G401 (cell line): Measurements from ENCODE around the gene PDCD5. TPM values are rescaled to one million over a fixed set of nuclear protein-coding genes. Genes with fewer than 3 reads are reported as not detected.
"Not testable (repeated sequence)": the region's sequence is repeated elsewhere in the genome, so short reads cannot be mapped to it uniquely, and the experiment has no call there.

Experiments used
- DNase-seq: peaks from one replicate; pipeline ENCODE4 v3.0.0-alpha.2; 2015; ENCODE audit warnings: low spot score
- in situ Hi-C: cut with HindIII; loops from 2 replicates; pipeline ENCODE4 v1.10.0; 2016; ENCODE audit warnings: low sequenced_read_pairs, mixed read lengths
- total RNA-seq: library from RNA; depleted of rRNA; stranded (reverse); fragments of >200 nt; shearing (Covaris generic); gene quantifications from 2 replicates; pipeline ENCODE4 v1.2.3, GENCODE V29; 2014

Gene PDCD5
- total RNA-seq, 1 experiment from 2014 or later = 179 TPM

- in situ Hi-C loops, DNase-seq: not testable (repeated sequence)
Observed at GRCh38 chr19:32572700-32573491, 8.1 kb upstream of the PDCD5 start.

- DNase-seq = no peak
- in situ Hi-C loops = no loop called here
Observed at GRCh38 chr19:32573492-32573794, 7.5 kb upstream of the PDCD5 start.

GRCh38 chr19:32576790-32577189 lies 4.2 kb upstream of the PDCD5 start:
- no peak for DNase-seq
- in situ Hi-C loops = no loop called here

- no peak for DNase-seq
- in situ Hi-C loops = no loop called here
Observed at GRCh38 chr19:32580353-32580900, 563 bp upstream of the PDCD5 start.

GRCh38 chr19:32581705-32582179 lies 752 bp downstream of the PDCD5 start:
- DNase-seq = peak; percentile 27
- in situ Hi-C loops = no loop called here

- DNase-seq, in situ Hi-C loops: not testable (repeated sequence)
Observed at GRCh38 chr19:32587747-32588504, 6.9 kb downstream of the PDCD5 start.

- no peak for DNase-seq
- in situ Hi-C loops = no loop called here
Observed at GRCh38 chr19:32594021-32594420, 13.0 kb downstream of the PDCD5 start.

- DNase-seq = no peak
- in situ Hi-C loops = no loop called here
Observed at GRCh38 chr19:32595491-32595890, 14.5 kb downstream of the PDCD5 start.

GRCh38 chr19:32598022-32598421 lies 17.0 kb downstream of the PDCD5 start:
- no peak for DNase-seq
- in situ Hi-C loops = no loop called here

GRCh38 chr19:32599258-32599657 lies 18.3 kb downstream of the PDCD5 start:
- in situ Hi-C loops = no loop called here
- DNase-seq = no peak

GRCh38 chr19:32599736-32600157 lies 18.8 kb downstream of the PDCD5 start:
- peak; percentile 70 for DNase-seq
- in situ Hi-C loops = no loop called here

- in situ Hi-C loops = no loop called here
- no peak for DNase-seq
Observed at GRCh38 chr19:32603961-32604360, 23.0 kb downstream of the PDCD5 start.

GRCh38 chr19:32605544-32605943 lies 24.6 kb downstream of the PDCD5 start:
- no peak for DNase-seq
- in situ Hi-C loops = no loop called here

- no peak for DNase-seq
- in situ Hi-C loops = no loop called here
Observed at GRCh38 chr19:32606289-32606688, 25.3 kb downstream of the PDCD5 start.

- no peak for DNase-seq
- in situ Hi-C loops = no loop called here
Observed at GRCh38 chr19:32607479-32607878, 26.5 kb downstream of the PDCD5 start.

- DNase-seq = no peak
- in situ Hi-C loops = no loop called here
Observed at GRCh38 chr19:32611161-32611560, 30.2 kb downstream of the PDCD5 start.

GRCh38 chr19:32613008-32613407 lies 32.0 kb downstream of the PDCD5 start:
- in situ Hi-C loops = no loop called here
- DNase-seq = no peak

- in situ Hi-C loops = no loop called here
- DNase-seq = no peak
Observed at GRCh38 chr19:32614916-32615315, 33.9 kb downstream of the PDCD5 start.

GRCh38 chr19:32615569-32615968 lies 34.6 kb downstream of the PDCD5 start:
- no peak for DNase-seq
- in situ Hi-C loops = no loop called here

GRCh38 chr19:32619051-32619685 lies 38.2 kb downstream of the PDCD5 start:
- no peak for DNase-seq
- in situ Hi-C loops = no loop called here
